ENCODE data around the gene CASP2. TPM values are rescaled to one million over a fixed set of nuclear protein-coding genes. Genes with fewer than 3 reads are reported as not detected.

CASP2 gene
- total and polyA plus RNA-seq, 2 of the 13 experiments (the other 11 are each of a cell fraction or from before 2014, with no cell fraction given) = 10.2 to 13.7 TPM

DNA sequence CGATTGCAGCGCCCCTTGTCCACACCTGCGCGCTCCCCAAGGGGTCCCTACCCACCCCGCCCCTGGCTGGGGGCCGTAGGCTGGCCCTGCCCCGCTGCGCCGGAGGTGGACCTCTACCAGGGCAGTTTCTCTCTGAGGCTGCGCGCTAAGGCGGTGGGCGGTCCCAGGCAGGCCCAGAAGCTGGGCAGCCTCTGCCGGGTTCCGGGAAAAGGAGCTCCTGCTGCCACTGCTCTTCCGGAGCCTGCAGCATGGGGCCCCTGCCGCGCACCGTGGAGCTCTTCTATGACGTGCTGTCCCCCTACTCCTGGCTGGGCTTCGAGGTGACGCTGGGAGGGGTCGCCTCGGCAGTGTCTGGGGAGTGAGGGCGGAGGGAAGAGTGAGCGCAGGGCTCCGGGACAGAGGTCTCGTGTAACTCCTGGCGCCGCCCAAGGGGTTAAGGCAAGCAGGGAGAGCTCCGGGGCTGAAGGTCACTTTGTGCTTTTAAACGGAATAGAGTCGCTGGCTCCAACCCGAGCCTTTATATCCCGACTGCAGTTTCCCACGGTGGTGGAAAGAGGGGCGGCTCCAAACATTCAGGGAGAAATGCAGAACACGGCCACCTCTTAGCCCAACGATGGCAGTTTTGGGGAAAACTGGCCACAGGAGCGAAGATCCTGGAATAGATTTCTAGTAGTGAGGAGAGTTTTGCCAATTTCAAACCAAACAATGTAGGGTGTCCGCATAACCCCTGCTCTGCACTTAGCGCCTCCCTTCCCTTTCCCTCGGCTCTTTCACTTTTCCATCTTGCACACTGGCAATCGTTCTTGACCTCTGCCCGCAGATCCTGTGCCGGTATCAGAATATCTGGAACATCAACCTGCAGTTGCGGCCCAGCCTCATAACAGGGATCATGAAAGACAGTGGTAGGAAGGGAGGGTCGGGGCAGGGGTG, 24.6 kb upstream of the CASP2 start, which contains the start of gene GSTK1 (continued):
- TF ChIP-seq XRCC5 (optimal IDR thresholded peaks at IDR 0.05; ENCODE audit: low read length) (peak; percentile 73), GATA4 (IDR thresholded peaks at IDR 0.05; ENCODE audit: borderline replicate concordance, low read depth) (peak; percentile 79; the same call in 1 of the 2 replicates), ZSCAN9 (CRISPR knock-in tag; IDR thresholded peaks at IDR 0.05; ENCODE audit: borderline replicate concordance) (0 out of 2 replicates have a peak, but pooled peaks have one; percentile 74), FOXP1 (IDR thresholded peaks at IDR 0.05) (no peak), FOXP1 (CRISPR knock-in tag; IDR thresholded peaks at IDR 0.05) (no peak), MIXL1 (CRISPR knock-in tag; IDR thresholded peaks at IDR 0.05) (peak; percentile 62; the same call in 1 of the 2 replicates), SMAD3 (CRISPR knock-in tag; IDR thresholded peaks at IDR 0.05) (peak; percentile 86; the same call in 1 of the 2 replicates), ZNF550 (CRISPR knock-in tag; IDR thresholded peaks at IDR 0.05; ENCODE audit: borderline replicate concordance) (no peak), POLR2AphosphoS5 (IDR thresholded peaks at IDR 0.05; ENCODE audit: low read depth, low read length) (peak; percentile 94), THAP11 (CRISPR knock-in tag; IDR thresholded peaks at IDR 0.05) (peak; percentile 69), KDM6A (CRISPR knock-in tag; IDR thresholded peaks at IDR 0.05; ENCODE audit: low read depth) (no peak), SP1 (IDR thresholded peaks at IDR 0.05) (no peak), SP1 (CRISPR knock-in tag; IDR thresholded peaks at IDR 0.05) (peak; percentile 34; the same call in 1 of the 2 replicates), SIX4 (CRISPR knock-in tag; IDR thresholded peaks at IDR 0.05) (no peak), HNRNPUL1 (IDR thresholded peaks at IDR 0.05; ENCODE audit: low read depth, low read length) (no peak)
- TF ChIP-seq, protein P1, sequence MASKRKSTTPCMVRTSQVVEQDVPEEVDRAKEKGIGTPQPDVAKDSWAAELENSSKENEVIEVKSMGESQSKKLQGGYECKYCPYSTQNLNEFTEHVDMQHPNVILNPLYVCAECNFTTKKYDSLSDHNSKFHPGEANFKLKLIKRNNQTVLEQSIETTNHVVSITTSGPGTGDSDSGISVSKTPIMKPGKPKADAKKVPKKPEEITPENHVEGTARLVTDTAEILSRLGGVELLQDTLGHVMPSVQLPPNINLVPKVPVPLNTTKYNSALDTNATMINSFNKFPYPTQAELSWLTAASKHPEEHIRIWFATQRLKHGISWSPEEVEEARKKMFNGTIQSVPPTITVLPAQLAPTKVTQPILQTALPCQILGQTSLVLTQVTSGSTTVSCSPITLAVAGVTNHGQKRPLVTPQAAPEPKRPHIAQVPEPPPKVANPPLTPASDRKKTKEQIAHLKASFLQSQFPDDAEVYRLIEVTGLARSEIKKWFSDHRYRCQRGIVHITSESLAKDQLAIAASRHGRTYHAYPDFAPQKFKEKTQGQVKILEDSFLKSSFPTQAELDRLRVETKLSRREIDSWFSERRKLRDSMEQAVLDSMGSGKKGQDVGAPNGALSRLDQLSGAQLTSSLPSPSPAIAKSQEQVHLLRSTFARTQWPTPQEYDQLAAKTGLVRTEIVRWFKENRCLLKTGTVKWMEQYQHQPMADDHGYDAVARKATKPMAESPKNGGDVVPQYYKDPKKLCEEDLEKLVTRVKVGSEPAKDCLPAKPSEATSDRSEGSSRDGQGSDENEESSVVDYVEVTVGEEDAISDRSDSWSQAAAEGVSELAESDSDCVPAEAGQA (IDR thresholded peaks at IDR 0.05; ENCODE audit: low read depth) = 0 out of 2 replicates have a peak, but pooled peaks have one; percentile 17
- TF ChIP-seq, protein P1 (CRISPR knock-in tag; IDR thresholded peaks at IDR 0.05; ENCODE audit: borderline replicate concordance) = no peak
- TF ChIP-seq, protein P2, sequence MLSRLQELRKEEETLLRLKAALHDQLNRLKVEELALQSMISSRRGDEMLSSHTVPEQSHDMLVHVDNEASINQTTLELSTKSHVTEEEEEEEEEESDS (CRISPR knock-in tag; IDR thresholded peaks at IDR 0.05; ENCODE audit: borderline replicate concordance) = no peak
- TF ChIP-seq, protein P3, sequence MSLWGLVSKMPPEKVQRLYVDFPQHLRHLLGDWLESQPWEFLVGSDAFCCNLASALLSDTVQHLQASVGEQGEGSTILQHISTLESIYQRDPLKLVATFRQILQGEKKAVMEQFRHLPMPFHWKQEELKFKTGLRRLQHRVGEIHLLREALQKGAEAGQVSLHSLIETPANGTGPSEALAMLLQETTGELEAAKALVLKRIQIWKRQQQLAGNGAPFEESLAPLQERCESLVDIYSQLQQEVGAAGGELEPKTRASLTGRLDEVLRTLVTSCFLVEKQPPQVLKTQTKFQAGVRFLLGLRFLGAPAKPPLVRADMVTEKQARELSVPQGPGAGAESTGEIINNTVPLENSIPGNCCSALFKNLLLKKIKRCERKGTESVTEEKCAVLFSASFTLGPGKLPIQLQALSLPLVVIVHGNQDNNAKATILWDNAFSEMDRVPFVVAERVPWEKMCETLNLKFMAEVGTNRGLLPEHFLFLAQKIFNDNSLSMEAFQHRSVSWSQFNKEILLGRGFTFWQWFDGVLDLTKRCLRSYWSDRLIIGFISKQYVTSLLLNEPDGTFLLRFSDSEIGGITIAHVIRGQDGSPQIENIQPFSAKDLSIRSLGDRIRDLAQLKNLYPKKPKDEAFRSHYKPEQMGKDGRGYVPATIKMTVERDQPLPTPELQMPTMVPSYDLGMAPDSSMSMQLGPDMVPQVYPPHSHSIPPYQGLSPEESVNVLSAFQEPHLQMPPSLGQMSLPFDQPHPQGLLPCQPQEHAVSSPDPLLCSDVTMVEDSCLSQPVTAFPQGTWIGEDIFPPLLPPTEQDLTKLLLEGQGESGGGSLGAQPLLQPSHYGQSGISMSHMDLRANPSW (CRISPR knock-in tag; IDR thresholded peaks at IDR 0.05; ENCODE audit: borderline replicate concordance) = peak; percentile 49; the same call in 1 of the 2 replicates
- TF ChIP-seq, protein P4, sequence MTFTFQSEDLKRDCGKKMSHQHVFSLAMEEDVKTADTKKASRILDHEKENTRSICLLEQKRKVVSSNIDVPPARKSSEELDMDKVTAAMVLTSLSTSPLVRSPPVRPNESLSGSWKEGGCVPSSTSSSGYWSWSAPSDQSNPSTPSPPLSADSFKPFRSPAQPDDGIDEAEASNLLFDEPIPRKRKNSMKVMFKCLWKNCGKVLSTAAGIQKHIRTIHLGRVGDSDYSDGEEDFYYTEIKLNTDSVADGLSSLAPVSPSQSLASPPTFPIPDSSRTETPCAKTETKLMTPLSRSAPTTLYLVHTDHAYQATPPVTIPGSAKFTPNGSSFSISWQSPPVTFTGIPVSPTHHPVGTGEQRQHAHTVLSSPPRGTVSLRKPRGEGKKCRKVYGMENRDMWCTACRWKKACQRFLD (CRISPR knock-in tag; IDR thresholded peaks at IDR 0.05; ENCODE audit: borderline replicate concordance) = 0 out of 2 replicates have a peak, but pooled peaks have one; percentile 74
